HG02678 (cell line): ENCODE data around the gene PCID2.
A peak's percentile ranks its signal among the peaks of the same experiment; 100 is the strongest.
"Not testable (repeated sequence)": the region's sequence is repeated elsewhere in the genome, so short reads cannot be mapped to it uniquely, and the experiment has no call there.

ENCODE experiments used
- ATAC-seq: cut with Tn5 transposase; IDR thresholded peaks from one replicate; pipeline ENCODE4 v1.9.1; 2021; ENCODE audit warnings: mild to moderate bottlenecking, moderate library complexity; ENCODE audit not compliant: unreplicated experiment

Gene PCID2

GRCh38 chr13:113167155-113167554 lies 41.3 kb downstream of the PCID2 start:
- no peak for ATAC-seq

GRCh38 chr13:113166681-113167080 lies 41.8 kb downstream of the PCID2 start:
- no peak for ATAC-seq

- ATAC-seq = no peak
Observed at GRCh38 chr13:113166266-113166665, 42.2 kb downstream of the PCID2 start.

- no peak for ATAC-seq
Observed at GRCh38 chr13:113164492-113164891, 44.0 kb downstream of the PCID2 start.

GRCh38 chr13:113162783-113163685 lies 45.4 kb downstream of the PCID2 start:
- no peak for ATAC-seq

- ATAC-seq = not testable (repeated sequence)
Observed at GRCh38 chr13:113161975-113162374, 46.5 kb downstream of the PCID2 start.

GRCh38 chr13:113161433-113161832 lies 47.0 kb downstream of the PCID2 start:
- no peak for ATAC-seq

GRCh38 chr13:113160983-113161382 lies 47.5 kb downstream of the PCID2 start:
- ATAC-seq = no peak

GRCh38 chr13:113159701-113160100 lies 48.8 kb downstream of the PCID2 start:
- no peak for ATAC-seq

- no peak for ATAC-seq
Observed at GRCh38 chr13:113158946-113159345, 49.5 kb downstream of the PCID2 start.

GRCh38 chr13:113157929-113158747 lies 50.3 kb downstream of the PCID2 start, which contains the start of gene PROZ:
Gene PROZ, plus strand, starts transcription at chr13:113158648. Its CDS starts 13 bp downstream, at chr13:113158661.
- ATAC-seq = no peak

GRCh38 chr13:113157206-113157928 lies 51.1 kb downstream of the PCID2 start:
- no peak for ATAC-seq

- ATAC-seq = no peak
Observed at GRCh38 chr13:113155982-113156655, 52.4 kb downstream of the PCID2 start.

- no peak for ATAC-seq
Observed at GRCh38 chr13:113155201-113155600, 53.3 kb downstream of the PCID2 start.

GRCh38 chr13:113153810-113154748 lies 54.4 kb downstream of the PCID2 start:
- peak; percentile 69 for ATAC-seq

GRCh38 chr13:113152984-113153809 lies 55.3 kb downstream of the PCID2 start:
- peak; percentile 30 for ATAC-seq

GRCh38 chr13:113152691-113152983 lies 55.8 kb downstream of the PCID2 start:
- ATAC-seq = peak; percentile 11

GRCh38 chr13:113151745-113152690 lies 56.5 kb downstream of the PCID2 start:
- no peak for ATAC-seq
